SK-N-SH (cell line): ENCODE data around the gene HDDC2. TPM values are rescaled to one million over a fixed set of nuclear protein-coding genes. Genes with fewer than 3 reads are reported as not detected.

Experiments used
- CTCF ChIA-PET: fragments of 300-600, 350-600 bp; formaldehyde crosslinking; extraction: SDS; loops from one replicate; lab custom pipeline; 2021; lab: Yijun Ruan, JAX
- POLR2A ChIA-PET: fragments of 350-600 bp; sonication (Branson Sonifier 250); formaldehyde crosslinking; extraction: SDS; loops from one replicate; lab custom pipeline; 2020; ENCODE audit warnings: antibody characterized with exemption, inconsistent platforms; lab: Yijun Ruan, JAX
- DNase-seq: peaks from one replicate; pipeline ENCODE4 v3.0.0; 2012
- H2AFZ ChIP-seq: fragments of 200-600 bp; sonication (generic); 2 replicates; pipeline ENCODE4 v1.8.1; 2016; ENCODE audit warnings: antibody characterized with exemption, mild to moderate bottlenecking, low read depth
- H3F3A ChIP-seq: fragments of 200-600 bp; sonication (generic); replicated peaks from 2 replicates; pipeline ENCODE3; 2016; ENCODE audit warnings: antibody characterized with exemption, mild to moderate bottlenecking; ENCODE audit not compliant: insufficient read depth
- H3K27ac ChIP-seq, 2 experiments: fragments of 200-500 bp in 1 of 2; fragments of 200-600 bp in 1 of 2; sonication (Bioruptor generic) in 1 of 2; sonication (generic), shearing (Covaris generic) in 1 of 2; 2 replicates each; pipeline versions ENCODE4 v1.5.1 to v1.6.1; 2014 to 2016; ENCODE audit warnings: low read depth in 2 of 2, inconsistent platforms in 1 of 2, low read length in 1 of 2, mild to moderate bottlenecking in 1 of 2, mixed read lengths in 1 of 2
- H3K27me3 ChIP-seq: fragments of 200-600 bp; sonication (generic), shearing (Covaris generic); 2 replicates; pipeline ENCODE4 v1.6.1; 2016; ENCODE audit warnings: mixed run types; ENCODE audit not compliant: insufficient read depth
- H3K36me3 ChIP-seq, 2 experiments: fragments of 200-500 bp in 1 of 2; fragments of 200-600 bp in 1 of 2; sonication (Bioruptor generic) in 1 of 2; sonication (generic) in 1 of 2; replicated peaks in 1 of 2; 2 replicates each; pipeline versions ENCODE3 to v1.5.1; 2014 to 2016; ENCODE audit warnings: low read length in 1 of 2, mild to moderate bottlenecking in 1 of 2; ENCODE audit not compliant: insufficient read depth in 2 of 2, control insufficient read depth in 1 of 2
- H3K4me1 ChIP-seq, 2 experiments: fragments of 200-500 bp in 1 of 2; fragments of 200-600 bp in 1 of 2; sonication (Bioruptor generic) in 1 of 2; sonication (generic), shearing (Covaris generic) in 1 of 2; 2 replicates each; pipeline versions ENCODE4 v1.5.1 to v1.6.1; 2014 to 2016; ENCODE audit warnings: low read depth in 1 of 2, low read length in 1 of 2, mixed run types in 1 of 2; ENCODE audit not compliant: insufficient read depth in 2 of 2, control insufficient read depth in 1 of 2
- H3K4me2 ChIP-seq: fragments of 200-600 bp; sonication (generic), shearing (Covaris generic); 2 replicates; pipeline ENCODE4 v1.6.1; 2017; ENCODE audit warnings: mixed run types
- H3K4me3 ChIP-seq, 2 experiments: fragments of 200-500 bp in 1 of 2; fragments of 200-600 bp in 1 of 2; sonication (Bioruptor generic) in 1 of 2; sonication (generic), shearing (Covaris generic) in 1 of 2; 2 replicates each; pipeline versions ENCODE4 v1.5.1 to v1.8.1; 2014 to 2016; ENCODE audit warnings: low read depth in 2 of 2, inconsistent platforms in 1 of 2, low read length in 1 of 2, mild to moderate bottlenecking in 1 of 2, mixed read lengths in 1 of 2, moderate library complexity in 1 of 2
- H3K79me2 ChIP-seq: fragments of 200-600 bp; sonication (generic); 2 replicates; pipeline ENCODE4 v1.8.1; 2017; ENCODE audit warnings: mild to moderate bottlenecking; ENCODE audit not compliant: insufficient read depth
- H3K9ac ChIP-seq: fragments of 200-600 bp; sonication (generic); 2 replicates; pipeline ENCODE4 v1.6.1; 2017; ENCODE audit warnings: mixed run types
- H3K9me2 ChIP-seq: fragments of 200-600 bp; sonication (generic); 2 replicates; pipeline ENCODE4 v1.6.1; 2017; ENCODE audit warnings: mixed run types
- H3K9me3 ChIP-seq: fragments of 200-600 bp; sonication (generic); 2 replicates; pipeline ENCODE4 v1.6.1; 2017; ENCODE audit warnings: mixed run types, mild to moderate bottlenecking, moderate library complexity
- H4K20me1 ChIP-seq: fragments of 200-600 bp; sonication (generic); 2 replicates; pipeline ENCODE4 v1.6.1; 2017; ENCODE audit warnings: mild to moderate bottlenecking, mixed run types; ENCODE audit not compliant: insufficient read depth
- CHD2 ChIP-seq: fragments of 150-350 bp; IDR thresholded peaks from 2 replicates; pipeline ENCODE4 v1.6.1; 2018; ENCODE audit warnings: low read length; ENCODE audit not compliant: partially characterized antibody
- ELF1 ChIP-seq: IDR thresholded peaks from 2 replicates; pipeline ENCODE4 v1.4.0; 2012
- EP300 ChIP-seq, 2 experiments: IDR thresholded peaks; 2 replicates each; pipeline versions ENCODE4 v1.4.0 to v1.6.1; 2012; ENCODE audit warnings: borderline replicate concordance in 1 of 2, low read depth in 1 of 2, low read length in 1 of 2
- FOSL2 ChIP-seq: IDR thresholded peaks from 2 replicates; pipeline ENCODE4 v1.4.0; 2012; ENCODE audit warnings: low read depth, mild to moderate bottlenecking, moderate library complexity, borderline replicate concordance
- FOXJ3 ChIP-seq: sonication (generic); formaldehyde crosslinking; IDR thresholded peaks from 2 replicates; pipeline ENCODE4 v1.5.1; 2020; ENCODE audit warnings: mild to moderate bottlenecking, missing genetic modification reagents
- FOXM1 ChIP-seq: IDR thresholded peaks from 2 replicates; pipeline ENCODE4 v1.4.0; 2012; ENCODE audit warnings: low read depth, mild to moderate bottlenecking
- GABPA ChIP-seq: IDR thresholded peaks from 2 replicates; pipeline ENCODE4 v1.4.0; 2012; ENCODE audit warnings: low read depth, mild to moderate bottlenecking
- JUND ChIP-seq: IDR thresholded peaks from 2 replicates; pipeline ENCODE4 v1.4.0; 2012
- MEF2A ChIP-seq: IDR thresholded peaks from 2 replicates; pipeline ENCODE4 v1.4.0; 2012; ENCODE audit warnings: low read depth, borderline replicate concordance
- MXI1 ChIP-seq: IDR thresholded peaks from 2 replicates; pipeline ENCODE4 v1.6.1; 2012; ENCODE audit warnings: mild to moderate bottlenecking, low read depth, low read length, improper control_type of control experiment
- NRF1 ChIP-seq: IDR thresholded peaks from 2 replicates; pipeline ENCODE4 v1.6.1; 2012; ENCODE audit warnings: low read depth, mild to moderate bottlenecking, low read length
- POLR2AphosphoS5 ChIP-seq: IDR thresholded peaks from 2 replicates; pipeline ENCODE4 v1.6.1; 2012; ENCODE audit warnings: low read depth, low read length
- RFX5 ChIP-seq: IDR thresholded peaks from 2 replicates; pipeline ENCODE4 v1.6.1; 2012; ENCODE audit warnings: mild to moderate bottlenecking, improper control_type of control experiment, low read length
- RXRA ChIP-seq: IDR thresholded peaks from 2 replicates; pipeline ENCODE4 v1.4.0; 2012; ENCODE audit warnings: low read depth, mild to moderate bottlenecking, borderline replicate concordance
- SMC3 ChIP-seq: IDR thresholded peaks from 2 replicates; pipeline ENCODE4 v1.6.1; 2012; ENCODE audit warnings: low read depth, low read length, improper control_type of control experiment
- TCF12 ChIP-seq: IDR thresholded peaks from 2 replicates; pipeline ENCODE4 v1.4.0; 2012
- TEAD4 ChIP-seq: IDR thresholded peaks from 2 replicates; pipeline ENCODE4 v1.4.0; 2012; ENCODE audit warnings: mild to moderate bottlenecking, borderline replicate concordance; ENCODE audit not compliant: insufficient read depth
- WGBS: methylation state at CpG from one replicate; pipeline ENCODE4 v1.1.6; 2017; ENCODE audit warnings: low lambda C conversion rate; 5-methylcytosine and 5-hydroxymethylcytosine counted together
- polyA plus RNA-seq, 3 experiments: library from polyadenylated mRNA; depleted of rRNA; stranded (reverse); fragments of >200 nt; gene quantifications; 2 replicates each; pipeline ENCODE4 v1.2.3, GENCODE V29; 2012
- TF ChIP-seq, protein P1 (sequence below): IDR thresholded peaks from 2 replicates; pipeline ENCODE4 v1.6.1; 2012; ENCODE audit warnings: mild to moderate bottlenecking, low read depth, low read length, moderate library complexity
- TF ChIP-seq, protein P2 (sequence below): IDR thresholded peaks from 2 replicates; pipeline ENCODE4 v1.4.0; 2012; ENCODE audit warnings: low read depth, borderline replicate concordance
- TF ChIP-seq, protein P3 (sequence below): fragments of 150-350 bp; IDR thresholded peaks from 2 replicates; pipeline ENCODE4 v1.6.1; 2017; ENCODE audit warnings: antibody characterized with exemption, low read length, low read depth, borderline replicate concordance
- TF ChIP-seq, protein P4 (sequence below): IDR thresholded peaks from 2 replicates; pipeline ENCODE4 v1.4.0; 2012; ENCODE audit warnings: low read depth, borderline replicate concordance

The HDDC2 gene
- polyA plus RNA-seq, 1 of the 3 experiments (the other 2 are of a cell fraction): 85.5 TPM

DNA sequence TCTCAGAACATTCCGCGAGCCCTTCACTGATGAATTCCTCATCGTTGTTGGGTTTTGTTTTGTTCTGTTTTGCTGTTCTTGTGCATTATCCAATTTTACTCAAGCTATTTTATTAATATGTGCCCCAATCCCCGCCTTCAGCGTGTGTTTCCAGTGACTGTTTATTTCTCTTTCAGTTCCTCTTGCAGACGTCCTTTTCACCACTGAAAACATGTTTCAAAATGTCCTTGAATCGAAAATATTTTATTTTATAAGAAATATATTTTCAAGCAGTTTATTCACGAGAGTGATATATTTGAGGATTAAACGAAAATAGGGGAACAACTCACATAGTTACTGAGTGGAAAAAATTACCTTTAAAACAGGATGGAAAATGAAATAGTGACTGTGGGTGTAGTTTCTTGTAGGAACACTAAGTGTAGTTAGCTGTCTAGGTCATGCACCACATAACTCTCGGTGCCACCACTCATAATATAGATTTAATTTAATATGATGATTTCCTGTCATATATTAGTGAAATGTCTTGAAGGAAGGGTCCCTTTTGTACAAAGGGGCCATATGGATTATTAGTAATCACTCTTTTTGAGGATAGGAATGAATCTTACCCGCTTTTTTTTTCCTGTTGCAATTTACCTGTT lies 45.3 kb upstream of the HDDC2 start (continued):
- TF ChIP-seq CHD2 (no peak), TEAD4 (no peak), FOXJ3 (CRISPR knock-in tag) (no peak), GABPA (no peak)
- TF ChIP-seq, protein P1, sequence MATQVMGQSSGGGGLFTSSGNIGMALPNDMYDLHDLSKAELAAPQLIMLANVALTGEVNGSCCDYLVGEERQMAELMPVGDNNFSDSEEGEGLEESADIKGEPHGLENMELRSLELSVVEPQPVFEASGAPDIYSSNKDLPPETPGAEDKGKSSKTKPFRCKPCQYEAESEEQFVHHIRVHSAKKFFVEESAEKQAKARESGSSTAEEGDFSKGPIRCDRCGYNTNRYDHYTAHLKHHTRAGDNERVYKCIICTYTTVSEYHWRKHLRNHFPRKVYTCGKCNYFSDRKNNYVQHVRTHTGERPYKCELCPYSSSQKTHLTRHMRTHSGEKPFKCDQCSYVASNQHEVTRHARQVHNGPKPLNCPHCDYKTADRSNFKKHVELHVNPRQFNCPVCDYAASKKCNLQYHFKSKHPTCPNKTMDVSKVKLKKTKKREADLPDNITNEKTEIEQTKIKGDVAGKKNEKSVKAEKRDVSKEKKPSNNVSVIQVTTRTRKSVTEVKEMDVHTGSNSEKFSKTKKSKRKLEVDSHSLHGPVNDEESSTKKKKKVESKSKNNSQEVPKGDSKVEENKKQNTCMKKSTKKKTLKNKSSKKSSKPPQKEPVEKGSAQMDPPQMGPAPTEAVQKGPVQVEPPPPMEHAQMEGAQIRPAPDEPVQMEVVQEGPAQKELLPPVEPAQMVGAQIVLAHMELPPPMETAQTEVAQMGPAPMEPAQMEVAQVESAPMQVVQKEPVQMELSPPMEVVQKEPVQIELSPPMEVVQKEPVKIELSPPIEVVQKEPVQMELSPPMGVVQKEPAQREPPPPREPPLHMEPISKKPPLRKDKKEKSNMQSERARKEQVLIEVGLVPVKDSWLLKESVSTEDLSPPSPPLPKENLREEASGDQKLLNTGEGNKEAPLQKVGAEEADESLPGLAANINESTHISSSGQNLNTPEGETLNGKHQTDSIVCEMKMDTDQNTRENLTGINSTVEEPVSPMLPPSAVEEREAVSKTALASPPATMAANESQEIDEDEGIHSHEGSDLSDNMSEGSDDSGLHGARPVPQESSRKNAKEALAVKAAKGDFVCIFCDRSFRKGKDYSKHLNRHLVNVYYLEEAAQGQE: no peak
- TF ChIP-seq, protein P2, sequence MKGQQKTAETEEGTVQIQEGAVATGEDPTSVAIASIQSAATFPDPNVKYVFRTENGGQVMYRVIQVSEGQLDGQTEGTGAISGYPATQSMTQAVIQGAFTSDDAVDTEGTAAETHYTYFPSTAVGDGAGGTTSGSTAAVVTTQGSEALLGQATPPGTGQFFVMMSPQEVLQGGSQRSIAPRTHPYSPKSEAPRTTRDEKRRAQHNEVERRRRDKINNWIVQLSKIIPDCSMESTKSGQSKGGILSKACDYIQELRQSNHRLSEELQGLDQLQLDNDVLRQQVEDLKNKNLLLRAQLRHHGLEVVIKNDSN: no peak
- TF ChIP-seq, protein P3, sequence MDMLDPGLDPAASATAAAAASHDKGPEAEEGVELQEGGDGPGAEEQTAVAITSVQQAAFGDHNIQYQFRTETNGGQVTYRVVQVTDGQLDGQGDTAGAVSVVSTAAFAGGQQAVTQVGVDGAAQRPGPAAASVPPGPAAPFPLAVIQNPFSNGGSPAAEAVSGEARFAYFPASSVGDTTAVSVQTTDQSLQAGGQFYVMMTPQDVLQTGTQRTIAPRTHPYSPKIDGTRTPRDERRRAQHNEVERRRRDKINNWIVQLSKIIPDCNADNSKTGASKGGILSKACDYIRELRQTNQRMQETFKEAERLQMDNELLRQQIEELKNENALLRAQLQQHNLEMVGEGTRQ: no peak

DNA sequence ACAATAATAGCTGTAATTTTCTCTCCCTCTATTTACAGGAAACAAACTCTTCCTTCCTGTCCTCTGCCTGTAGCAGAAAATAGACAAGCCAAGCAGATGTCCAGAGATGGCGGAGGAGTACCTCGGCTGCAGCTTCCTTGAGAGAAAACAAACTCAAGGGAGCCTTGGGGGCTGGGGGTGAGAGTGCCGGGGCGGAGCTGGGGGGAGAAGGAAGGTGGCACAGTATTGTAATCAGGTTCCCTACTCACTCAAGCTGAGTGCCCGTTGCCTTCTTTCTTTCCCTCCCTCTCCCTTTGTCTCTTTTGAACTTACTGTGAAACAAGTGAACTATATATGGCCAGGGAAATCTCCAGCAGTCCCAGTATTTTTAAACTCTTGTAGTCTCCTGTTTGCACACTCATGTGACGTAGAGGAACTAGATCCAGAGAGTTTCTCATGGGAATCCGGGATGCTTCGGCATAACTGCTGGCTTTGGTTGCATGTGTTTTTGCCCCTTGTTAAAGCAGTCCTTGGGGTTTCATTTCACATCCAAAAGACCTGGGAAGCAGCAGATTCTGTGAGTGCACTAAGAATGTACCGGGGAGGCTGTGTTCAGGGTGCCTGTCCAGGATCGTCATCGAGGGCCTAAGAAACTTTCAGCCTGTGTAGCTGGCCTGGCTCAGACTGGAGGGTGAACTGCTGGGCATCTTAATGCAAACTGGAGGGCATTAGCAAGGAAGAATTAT lies 44.6 kb upstream of the HDDC2 start:
- H3K27ac ChIP-seq: no peak overlapping the region
- no peak overlapping the region for H3K4me3 ChIP-seq
- no peak overlapping the region for H2AFZ ChIP-seq
- no peak overlapping the region for H3K9ac ChIP-seq
- CTCF ChIA-PET: interaction anchor here (1.4 kb wide), 1 partner anchor 413 kb away, joined by 3 read pairs; no protein-coding TSS in a partner anchor
- no peaks in the 10 kb centered on the region for H3F3A ChIP-seq
- POLR2A ChIA-PET: no interaction called here
- peaks cover 20% of the 10 kb centered on the region; the same call in 1 of the 2 replicates for H3K27me3 ChIP-seq
- DNase-seq: no peak
- 1% methylated on average over 11 of the region's 11 CpGs for WGBS
- H3K36me3 ChIP-seq: no peaks in the 10 kb centered on the region
- no peaks in the 10 kb centered on the region for H3K9me2 ChIP-seq
- no peaks in the 10 kb centered on the region for H3K9me3 ChIP-seq
- no peaks in the 10 kb centered on the region for H3K4me1 ChIP-seq
- no peak overlapping the region for H3K4me2 ChIP-seq
- no peaks in the 10 kb centered on the region for H4K20me1 ChIP-seq
- H3K79me2 ChIP-seq: no peaks in the 10 kb centered on the region
- TF ChIP-seq MEF2A (no peak), FOXM1 (no peak), TCF12 (no peak), TEAD4 (no peak), POLR2AphosphoS5 (no peak), JUND (no peak), RXRA (no peak), FOSL2 (no peak), EP300 (IDR thresholded peaks at IDR 0.05; ENCODE audit: borderline replicate concordance in 1 of 2, low read depth in 1 of 2, low read length in 1 of 2) (no peak), NRF1 (no peak), RFX5 (no peak), CHD2 (no peak), SMC3 (no peak), ELF1 (no peak), MXI1 (no peak)
- TF ChIP-seq, protein P4, sequence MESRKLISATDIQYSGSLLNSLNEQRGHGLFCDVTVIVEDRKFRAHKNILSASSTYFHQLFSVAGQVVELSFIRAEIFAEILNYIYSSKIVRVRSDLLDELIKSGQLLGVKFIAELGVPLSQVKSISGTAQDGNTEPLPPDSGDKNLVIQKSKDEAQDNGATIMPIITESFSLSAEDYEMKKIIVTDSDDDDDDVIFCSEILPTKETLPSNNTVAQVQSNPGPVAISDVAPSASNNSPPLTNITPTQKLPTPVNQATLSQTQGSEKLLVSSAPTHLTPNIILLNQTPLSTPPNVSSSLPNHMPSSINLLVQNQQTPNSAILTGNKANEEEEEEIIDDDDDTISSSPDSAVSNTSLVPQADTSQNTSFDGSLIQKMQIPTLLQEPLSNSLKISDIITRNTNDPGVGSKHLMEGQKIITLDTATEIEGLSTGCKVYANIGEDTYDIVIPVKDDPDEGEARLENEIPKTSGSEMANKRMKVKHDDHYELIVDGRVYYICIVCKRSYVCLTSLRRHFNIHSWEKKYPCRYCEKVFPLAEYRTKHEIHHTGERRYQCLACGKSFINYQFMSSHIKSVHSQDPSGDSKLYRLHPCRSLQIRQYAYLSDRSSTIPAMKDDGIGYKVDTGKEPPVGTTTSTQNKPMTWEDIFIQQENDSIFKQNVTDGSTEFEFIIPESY: no peak
- TF ChIP-seq, protein P3: no peak
- TF ChIP-seq, protein P2: no peak
